Mammary epithelial cell (primary cell): ENCODE measurements around the gene AUTS2.

Experiments
- CTCF ChIP-seq, 2 donors: IDR thresholded peaks in 1 of 2; conservative IDR thresholded peaks in 1 of 2; 2 replicates each; pipeline ENCODE4 v1.5.1; 2011 to 2012; ENCODE audit warnings: inconsistent platforms in 2 of 2, low read length in 2 of 2, mild to moderate bottlenecking in 2 of 2, control low read depth in 1 of 2, low read depth in 1 of 2; ENCODE audit not compliant: insufficient read depth in 1 of 2; ENCODE audit errors: extremely low read depth in 1 of 2
- EZH2 ChIP-seq: IDR thresholded peaks from 2 replicates; pipeline ENCODE4 v1.6.1; 2012; ENCODE audit warnings: low read length, inconsistent platforms, borderline replicate concordance

GRCh38 chr7:70739646-70740210, 1141.5 kb downstream of the AUTS2 start:
- TF ChIP-seq CTCF (conservative IDR thresholded peaks at IDR 0.05 in 1 of 2, IDR thresholded peaks at IDR 0.05 in 1 of 2; ENCODE audit: extremely low read depth in 1 of 2, insufficient read depth in 1 of 2, low read depth in 1 of 2, low read length in 2 of 2) (no peak), EZH2 (no peak)
